HEK293T (cell line): Measurements from ENCODE around the gene TMUB2.

Experiments
- FOXK2 ChIP-seq: fragments of 450-650 bp; IDR thresholded peaks from 2 replicates; pipeline ENCODE4 v1.6.1; 2016; ENCODE audit warnings: mild to moderate bottlenecking
- HDGF ChIP-seq: fragments of 450-650 bp; IDR thresholded peaks from 2 replicates; pipeline ENCODE4 v1.6.1; 2017; ENCODE audit warnings: antibody characterized with exemption, borderline replicate concordance
- NFRKB ChIP-seq: fragments of 450-650 bp; IDR thresholded peaks from 2 replicates; pipeline ENCODE4 v1.6.1; 2016; ENCODE audit warnings: mild to moderate bottlenecking, moderate library complexity
- TARDBP ChIP-seq: fragments of 450-650 bp; IDR thresholded peaks from 2 replicates; pipeline ENCODE4 v1.6.1; 2016
- ZNF384 ChIP-seq: fragments of 450-650 bp; IDR thresholded peaks from 2 replicates; pipeline ENCODE4 v1.6.1; 2016

DNA sequence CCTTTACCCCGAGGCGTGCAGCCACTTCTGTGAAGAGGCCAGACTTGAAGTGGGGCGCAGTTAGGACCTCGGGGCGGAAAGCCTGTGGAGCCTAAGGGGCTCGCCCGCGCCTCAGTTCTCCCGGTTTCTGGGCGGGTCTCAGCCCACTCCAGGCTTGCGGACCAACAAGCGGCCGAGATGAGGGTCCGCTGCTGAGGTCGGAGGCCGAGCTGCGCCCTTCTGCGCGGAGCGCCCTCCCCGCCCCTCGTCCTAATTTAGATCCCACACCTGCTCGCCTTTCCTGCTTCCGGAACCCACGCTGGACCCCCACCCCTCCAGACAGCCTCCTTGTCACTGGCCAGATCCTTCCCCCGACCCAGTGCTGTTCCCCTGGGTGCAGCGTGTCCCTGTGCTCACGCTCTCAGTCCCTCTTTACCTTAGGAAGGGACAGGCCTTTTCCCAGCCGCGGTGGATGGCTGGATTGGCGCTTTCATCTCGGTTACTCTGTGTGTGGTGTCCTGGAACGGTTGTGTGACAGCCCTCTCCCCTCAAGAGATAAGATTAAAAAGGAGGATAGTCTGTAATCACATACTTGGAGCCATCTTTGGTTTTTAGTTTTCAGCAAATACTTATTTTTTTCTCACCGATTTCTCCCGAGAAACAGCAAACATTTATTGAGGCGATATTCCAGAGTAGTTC, 13.8 kb downstream of the TMUB2 start:
- no peak for TF ChIP-seq FOXK2
- no peak for TF ChIP-seq TARDBP
- no peak for TF ChIP-seq ZNF384
- no peak for TF ChIP-seq HDGF
- TF ChIP-seq NFRKB, result no peak
